Activated CD8-positive, alpha-beta memory T cell treated with anti-CD3 and anti-CD28 coated beads for 4 hours (primary cell): ENCODE measurements around the gene PDE4D.
"Not testable (repeated sequence)": the region's sequence is repeated elsewhere in the genome, so short reads cannot be mapped to it uniquely, and the experiment has no call there.

Source experiments
- DNase-seq, 2 donors: peaks; one replicate each; pipeline ENCODE4 v3.0.0-alpha.2; 2020; ENCODE audit warnings: low read depth in 2 of 2

Gene PDE4D

DNA sequence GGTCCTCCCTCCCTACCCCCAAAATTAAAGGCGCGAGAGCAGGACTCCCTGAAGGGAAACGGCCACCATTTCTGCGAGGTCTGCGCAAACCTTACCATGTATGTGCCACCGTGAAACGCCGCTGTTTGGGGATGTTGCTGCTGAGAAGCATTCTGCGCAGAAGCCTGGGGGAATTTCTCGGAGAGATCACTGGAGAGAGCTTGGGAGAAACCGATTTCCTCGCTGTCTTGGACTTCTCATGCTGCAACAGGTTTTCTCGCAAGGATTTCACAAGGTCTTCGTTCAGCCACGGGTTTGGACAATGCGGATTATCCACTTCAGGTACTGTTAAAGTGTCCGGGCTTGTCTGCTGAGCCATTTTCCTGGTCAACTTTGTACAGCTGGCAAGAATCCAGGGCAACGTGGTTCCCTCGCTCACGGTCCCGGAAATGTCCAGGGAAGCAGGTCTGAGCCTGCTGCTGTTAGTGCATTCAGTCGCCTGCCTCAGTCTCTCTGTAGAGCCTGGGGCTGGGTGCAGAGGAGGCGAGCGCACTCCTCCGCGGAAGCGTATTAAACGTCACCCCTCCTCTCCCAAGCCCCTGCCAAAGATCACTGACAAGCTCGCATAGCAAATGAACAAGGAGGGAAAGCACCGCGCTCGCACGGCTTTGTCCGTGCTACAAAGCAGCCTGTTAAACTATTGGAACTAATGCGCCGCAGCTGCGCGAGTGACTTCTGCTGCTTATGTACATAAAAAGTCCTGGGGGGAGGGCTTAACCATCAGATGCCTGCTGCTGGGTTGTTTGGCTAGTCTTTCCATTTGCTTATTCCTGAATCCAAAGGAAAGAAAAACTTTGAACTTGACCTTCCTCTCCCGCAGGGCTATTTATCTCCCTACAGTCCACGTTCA, 125.1 kb downstream of the PDE4D start:
- no peak for DNase-seq

DNA sequence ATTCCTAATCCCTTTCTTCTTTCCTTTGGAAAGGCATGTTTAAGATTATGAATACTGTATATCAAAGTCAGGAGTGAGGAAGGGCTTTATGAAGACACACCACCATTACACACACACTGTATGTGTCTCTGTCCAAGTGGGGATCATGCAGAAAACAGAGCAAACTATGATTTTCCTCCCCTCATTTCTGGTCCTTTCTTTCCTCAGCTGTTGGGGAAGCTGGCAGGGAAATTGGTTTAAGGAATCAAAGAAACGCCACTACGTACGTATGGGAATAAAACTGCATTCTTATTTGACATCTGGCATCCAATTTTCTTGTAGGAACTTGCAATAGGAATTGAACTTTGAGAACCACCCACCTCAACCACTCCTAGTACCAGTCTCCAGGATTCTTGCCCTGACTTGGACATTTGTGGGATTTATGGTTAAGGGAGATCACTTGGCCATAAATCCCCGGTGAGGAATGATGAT, 125.8 kb downstream of the PDE4D start:
- no peak for DNase-seq

DNA sequence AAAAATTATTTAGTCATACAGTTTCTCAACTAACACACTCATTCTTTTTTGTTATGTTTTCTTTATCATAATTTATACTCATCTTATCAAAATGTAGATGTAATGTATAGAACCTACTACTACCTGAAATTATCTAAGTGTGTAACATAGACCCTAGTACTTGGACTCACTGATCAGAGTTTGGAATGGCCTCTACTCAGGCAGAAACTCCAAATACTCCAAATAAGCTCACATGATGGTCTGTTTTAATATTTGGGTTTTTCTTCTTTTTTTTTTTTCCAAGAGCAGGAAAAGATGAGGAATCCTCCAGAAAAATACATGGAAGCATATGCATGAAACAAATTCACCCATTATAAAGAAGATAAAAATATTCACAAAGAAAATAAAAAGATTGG, 126.3 kb downstream of the PDE4D start:
- DNase-seq = no peak

GRCh38 chr5:59766427-59767210, 126.9 kb downstream of the PDE4D start:
- no peak for DNase-seq

- no peak for DNase-seq
Observed at GRCh38 chr5:59765446-59765845, 128.1 kb downstream of the PDE4D start.

- DNase-seq = no peak
Observed at GRCh38 chr5:59764361-59764760, 129.2 kb downstream of the PDE4D start.

- DNase-seq = no peak
Observed at GRCh38 chr5:59763541-59763940, 130.0 kb downstream of the PDE4D start.

DNA sequence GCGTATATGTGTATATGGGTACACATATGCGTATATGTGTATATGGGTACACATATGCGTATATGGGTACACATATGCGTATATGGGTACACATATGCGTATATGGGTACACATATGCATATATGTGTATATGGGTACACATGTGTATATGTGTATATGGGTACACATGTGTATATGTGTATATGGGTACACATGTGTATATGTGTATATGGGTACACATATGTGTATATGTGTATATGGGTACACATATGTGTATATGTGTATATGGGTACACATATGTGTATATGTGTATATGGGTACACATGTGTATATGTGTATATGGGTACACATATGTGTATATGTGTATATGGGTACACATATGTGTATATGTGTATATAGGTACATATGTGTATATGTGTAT, 131.3 kb downstream of the PDE4D start:
- DNase-seq = not testable (repeated sequence)

DNA sequence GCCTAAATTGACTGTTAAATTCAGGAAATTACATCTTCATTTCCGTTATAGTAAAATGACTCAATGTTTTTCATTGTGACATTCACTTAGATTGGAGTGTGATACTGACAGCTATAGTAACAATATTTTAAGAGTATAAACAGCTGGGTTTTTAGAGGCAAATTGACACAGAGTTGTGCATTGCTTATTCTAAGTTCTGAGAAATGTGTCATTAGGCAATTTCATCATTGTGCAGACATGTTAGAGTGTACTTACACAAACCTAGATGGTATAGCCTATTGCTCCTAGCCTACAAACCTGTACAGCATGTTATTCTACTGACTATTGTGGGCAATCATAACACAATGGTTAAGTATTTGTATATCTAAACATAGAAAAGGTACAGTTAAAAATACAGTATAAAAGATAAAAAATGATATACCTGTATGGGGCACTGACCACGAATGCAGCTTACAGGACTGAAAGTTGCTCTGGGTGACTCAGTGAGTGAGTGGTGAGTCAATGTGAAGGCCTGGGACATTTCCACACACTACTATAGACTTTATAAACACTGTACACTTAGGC, 132.7 kb downstream of the PDE4D start:
- DNase-seq = no peak

GRCh38 chr5:59759600-59760351, 133.8 kb downstream of the PDE4D start:
- DNase-seq = no peak

GRCh38 chr5:59758566-59758965, 135.0 kb downstream of the PDE4D start:
- no peak for DNase-seq

GRCh38 chr5:59757442-59757841, 136.1 kb downstream of the PDE4D start:
- DNase-seq = no peak

- DNase-seq = no peak
Observed at GRCh38 chr5:59756373-59757035, 137.0 kb downstream of the PDE4D start.

GRCh38 chr5:59755476-59755875, 138.1 kb downstream of the PDE4D start:
- no peak for DNase-seq

DNA sequence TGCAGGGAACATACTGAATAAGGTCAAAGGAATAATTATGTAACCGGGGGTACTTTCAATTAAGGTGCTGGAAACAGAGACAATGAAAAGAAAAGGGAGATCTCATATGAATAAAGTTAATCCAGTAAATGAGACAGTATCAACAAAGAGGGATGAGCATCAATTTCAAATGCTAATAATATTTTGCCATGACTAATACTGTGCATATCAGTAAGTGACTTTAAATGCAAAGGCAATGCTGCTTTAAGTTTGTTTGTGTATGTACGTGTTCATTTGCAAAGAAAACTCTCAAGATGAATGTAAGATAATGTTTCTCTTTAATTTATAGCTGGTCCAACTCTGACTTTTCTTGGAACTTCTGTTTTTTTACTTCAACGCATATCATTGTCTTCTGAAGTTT, 139.9 kb downstream of the PDE4D start:
- DNase-seq = no peak

GRCh38 chr5:59749782-59750520, 143.6 kb downstream of the PDE4D start:
- no peak for DNase-seq

- not testable (repeated sequence) for DNase-seq
Observed at GRCh38 chr5:59748036-59748663, 145.4 kb downstream of the PDE4D start.

GRCh38 chr5:59746241-59746765, 147.2 kb downstream of the PDE4D start:
- no peak for DNase-seq

- no peak for DNase-seq
Observed at GRCh38 chr5:59745415-59745863, 148.1 kb downstream of the PDE4D start.

DNA sequence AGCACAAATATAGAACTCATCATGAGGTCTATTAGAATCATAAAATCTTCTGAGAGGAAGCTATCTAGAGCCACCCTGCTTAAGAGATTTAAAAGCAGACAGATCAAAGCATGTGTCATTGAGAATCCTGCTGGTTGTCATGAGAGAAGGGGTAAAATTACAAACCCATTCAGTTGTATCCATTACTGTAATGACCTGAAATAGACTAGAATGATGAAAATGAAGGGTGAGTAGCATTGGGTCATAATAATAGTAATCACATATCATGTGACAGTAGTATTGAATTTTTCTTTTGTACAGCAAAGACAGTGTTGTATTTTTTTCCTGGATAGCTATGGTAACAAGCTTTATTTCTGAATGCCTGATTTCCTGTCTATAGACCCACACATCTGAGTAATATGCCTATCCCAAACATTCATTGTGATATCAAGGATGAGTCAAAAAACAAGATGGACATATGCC, 149.0 kb downstream of the PDE4D start:
- DNase-seq = no peak
